SK-N-MC (cell line): ENCODE data around the gene MASP2.

Experiments
- EZH2 ChIP-seq: fragments of 200-600 bp; sonication (generic); IDR thresholded peaks from one replicate; pipeline ENCODE4 v1.6.1; 2017; ENCODE audit warnings: antibody characterized with exemption
- FOXP2 ChIP-seq: optimal IDR thresholded peaks from 2 replicates; pipeline ENCODE3; 2011; ENCODE audit warnings: mild to moderate bottlenecking, moderate library complexity; ENCODE audit not compliant: insufficient read depth; ENCODE audit errors: extremely low read length, control extremely low read depth
- POLR2AphosphoS5 ChIP-seq: IDR thresholded peaks from 2 replicates; pipeline ENCODE4 v1.6.1; 2012; ENCODE audit warnings: mild to moderate bottlenecking, low read depth, low read length, borderline replicate concordance

DNA sequence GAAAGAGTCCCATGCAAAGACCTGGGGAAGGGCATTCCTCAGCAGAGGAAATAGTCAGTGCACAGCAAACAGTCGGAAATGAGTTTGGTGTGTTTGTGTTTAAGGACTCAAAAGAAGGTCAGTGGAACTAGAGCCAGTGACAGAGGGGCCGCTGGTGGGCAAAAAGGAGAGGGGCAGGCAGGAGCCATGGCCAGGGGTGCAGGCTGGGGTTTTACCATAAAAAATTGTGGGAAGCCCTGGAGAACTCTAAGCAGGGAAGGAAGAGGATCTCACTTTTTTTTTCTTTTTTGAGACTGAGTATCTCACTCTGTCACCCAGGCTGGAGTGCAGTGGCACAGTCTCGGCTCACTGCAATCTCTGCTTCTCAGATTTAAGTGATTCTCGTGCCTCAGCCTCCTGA, 68.3 kb downstream of the MASP2 start:
- TF ChIP-seq EZH2 (no peak), POLR2AphosphoS5 (no peak), FOXP2 (no peak)
